Stomach (tissue), 9 donors: ENCODE measurements around the gene TRIM42. TPM values are rescaled to one million over a fixed set of nuclear protein-coding genes. Genes with fewer than 3 reads are reported as not detected.

Experiments
- DNase-seq, 2 donors: peaks; one replicate each; pipeline versions ENCODE4 v3.0.0 to v3.0.0-alpha.2; 2013 to 2019
- H3K27ac ChIP-seq, 5 donors: fragments of 200-600 bp in 4 of 5; sonication (generic) in 4 of 5; one replicate each; pipeline ENCODE4 v1.5.1; 2013 to 2019; ENCODE audit warnings: mild to moderate bottlenecking in 1 of 5, moderate library complexity in 1 of 5
- H3K27me3 ChIP-seq, 3 donors: fragments of 200-600 bp; sonication (generic); one replicate each; pipeline ENCODE4 v1.5.1; 2017 to 2019; ENCODE audit warnings: mixed run types in 1 of 3
- H3K36me3 ChIP-seq, 4 donors: fragments of 200-600 bp; sonication (generic); 1 replicate in 3 of 4; 2 replicates in 1 of 4; pipeline ENCODE4 v1.5.1; 2016 to 2019
- H3K4me1 ChIP-seq, 4 donors: fragments of 200-600 bp; sonication (generic); one replicate each; pipeline ENCODE4 v1.5.1; 2016 to 2019
- H3K4me3 ChIP-seq, 4 donors: fragments of 200-600 bp; sonication (generic) in 3 of 4; one replicate each; pipeline ENCODE4 v1.5.1; 2016 to 2019; ENCODE audit warnings: mild to moderate bottlenecking in 1 of 4
- H3K9me3 ChIP-seq, 4 donors: fragments of 200-600 bp; sonication (generic); one replicate each; pipeline ENCODE4 v1.5.1; 2016 to 2019
- EP300 ChIP-seq: sonication (generic); formaldehyde crosslinking; IDR thresholded peaks from one replicate; pipeline ENCODE4 v1.6.1; 2017; ENCODE audit warnings: antibody characterized with exemption
- POLR2A ChIP-seq, 4 donors: fragments of 450-650 bp; IDR thresholded peaks; one replicate each; pipeline ENCODE4 v1.6.1; 2016; ENCODE audit warnings: antibody characterized with exemption in 4 of 4, control low read depth in 2 of 4, mild to moderate bottlenecking in 1 of 4, moderate library complexity in 1 of 4
- POLR2AphosphoS5 ChIP-seq, 3 donors: sonication (generic); formaldehyde crosslinking; IDR thresholded peaks; one replicate each; pipeline ENCODE4 v1.6.1; 2016; ENCODE audit warnings: antibody characterized with exemption in 3 of 3
- WGBS, 5 donors: extraction: QIAGEN DNeasy Blood & Tissue Kit in 3 of 5; methylation state at CpG; one replicate each; pipeline versions ENCODE4 v1.1.5 to v1.1.7; 2013 to 2018; 5-methylcytosine and 5-hydroxymethylcytosine counted together
- intact Hi-C: fragments of 100-400 bp; cut with DNase I; formaldehyde crosslinking; loops from one replicate; pipeline ENCODE4 v1.15.1; 2023; ENCODE audit warnings: low total_unique reads
- polyA plus RNA-seq, 3 donors: library from polyadenylated mRNA; stranded (reverse); fragments of 200-250 nt; gene quantifications; one replicate each; pipeline ENCODE4 v1.2.3, GENCODE V29; 2013
- total RNA-seq, 5 donors: library from RNA; depleted of rRNA; stranded (reverse); fragments of >200 nt; gene quantifications; one replicate each; pipeline versions ENCODE4 v1.1.0 to v1.2.3, GENCODE V29; 2014 to 2016
- TF ChIP-seq, protein P1 (sequence below), 7 experiments: fragments of 450-650 bp in 4 of 7; fragments of 200-600 bp in 3 of 7; sonication (generic) in 3 of 7; IDR thresholded peaks; one replicate each; pipeline ENCODE4 v1.5.1; 2016 to 2019; ENCODE audit warnings: antibody characterized with exemption in 7 of 7, control low read depth in 2 of 7, mild to moderate bottlenecking in 1 of 7
- donor health status: healthy with polysubstance abuse.
- donor health status: Bipolar disorder and iron deficiency.
- donor health status: healthy.

The TRIM42 gene
- total and polyA plus RNA-seq, 8 donors = not detected

DNA sequence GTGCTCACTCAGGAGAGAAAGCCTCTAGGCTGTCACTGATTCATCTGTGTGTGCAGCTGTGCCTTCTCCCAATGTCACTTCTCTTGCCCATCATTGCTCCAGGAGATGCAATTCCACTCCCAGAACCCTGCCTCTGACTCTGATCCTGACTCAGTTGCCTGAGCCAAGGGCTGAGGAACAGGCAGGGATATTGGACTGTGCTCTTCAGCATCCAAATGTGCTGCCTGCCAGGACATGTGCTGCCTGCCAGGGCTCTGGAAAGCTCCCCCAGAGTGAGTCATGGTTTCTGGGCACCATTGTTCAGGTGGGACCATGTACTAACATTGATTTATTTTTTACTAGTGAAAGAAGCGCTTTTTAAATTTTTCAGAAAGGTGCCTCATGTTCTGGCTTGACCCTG, 71.0 kb downstream of the TRIM42 start:
- Histone ChIP-seq H3K27me3 (peaks cover 0 to 7% (median 0%) of the 10 kb centered on the region in 3 donors), H3K4me1 (no peaks in the 10 kb centered on the region), H3K4me3 (no peak overlapping the region), H3K36me3 (no peaks in the 10 kb centered on the region), H3K27ac (no peak overlapping the region), H3K9me3 (no peaks in the 10 kb centered on the region)
- no peak for TF ChIP-seq POLR2AphosphoS5 (IDR thresholded peaks at IDR 0.05)
- TF ChIP-seq, protein P1, sequence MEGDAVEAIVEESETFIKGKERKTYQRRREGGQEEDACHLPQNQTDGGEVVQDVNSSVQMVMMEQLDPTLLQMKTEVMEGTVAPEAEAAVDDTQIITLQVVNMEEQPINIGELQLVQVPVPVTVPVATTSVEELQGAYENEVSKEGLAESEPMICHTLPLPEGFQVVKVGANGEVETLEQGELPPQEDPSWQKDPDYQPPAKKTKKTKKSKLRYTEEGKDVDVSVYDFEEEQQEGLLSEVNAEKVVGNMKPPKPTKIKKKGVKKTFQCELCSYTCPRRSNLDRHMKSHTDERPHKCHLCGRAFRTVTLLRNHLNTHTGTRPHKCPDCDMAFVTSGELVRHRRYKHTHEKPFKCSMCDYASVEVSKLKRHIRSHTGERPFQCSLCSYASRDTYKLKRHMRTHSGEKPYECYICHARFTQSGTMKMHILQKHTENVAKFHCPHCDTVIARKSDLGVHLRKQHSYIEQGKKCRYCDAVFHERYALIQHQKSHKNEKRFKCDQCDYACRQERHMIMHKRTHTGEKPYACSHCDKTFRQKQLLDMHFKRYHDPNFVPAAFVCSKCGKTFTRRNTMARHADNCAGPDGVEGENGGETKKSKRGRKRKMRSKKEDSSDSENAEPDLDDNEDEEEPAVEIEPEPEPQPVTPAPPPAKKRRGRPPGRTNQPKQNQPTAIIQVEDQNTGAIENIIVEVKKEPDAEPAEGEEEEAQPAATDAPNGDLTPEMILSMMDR (IDR thresholded peaks at IDR 0.05) = no peak
- TF ChIP-seq EP300 = no peak
- TF ChIP-seq POLR2A (IDR thresholded peaks at IDR 0.05) = no peak
- WGBS, 5 donors = 79 to 88% (median 87%) methylated on average over 1 of the region's 1 CpG
- intact Hi-C loops = no loop called here
- no peak for DNase-seq
